CD8-positive, alpha-beta memory T cell (primary cell): ENCODE results near the gene SLC18B1. TPM values are rescaled to one million over a fixed set of nuclear protein-coding genes. Genes with fewer than 3 reads are reported as not detected.

ENCODE experiments used
- CTCF ChIA-PET: fragments of 350-600 bp; sonication (Branson Sonifier 250); formaldehyde crosslinking; loops from one replicate; lab custom pipeline; 2021; ENCODE audit warnings: antibody characterized with exemption; lab: Charles Lee
- POLR2A ChIA-PET: fragments of 350-600 bp; sonication (Branson Sonifier 250); formaldehyde crosslinking; loops from one replicate; lab custom pipeline; 2021; ENCODE audit warnings: antibody characterized with exemption; lab: Charles Lee
- DNase-seq, 5 donors: peaks; one replicate each; pipeline versions ENCODE4 v3.0.0 to v3.0.0-alpha.2; 2020 to 2022; ENCODE audit warnings: mixed read lengths in 1 of 5
- H3K27ac ChIP-seq: one replicate; pipeline ENCODE4 v1.7.0; 2013; ENCODE audit warnings: low read depth, mild to moderate bottlenecking, low read length, moderate library complexity
- H3K27me3 ChIP-seq: 2 replicates; pipeline ENCODE4 v1.7.0; 2013; ENCODE audit warnings: low read length, mild to moderate bottlenecking; ENCODE audit not compliant: insufficient read depth, poor library complexity, severe bottlenecking
- H3K36me3 ChIP-seq: 2 replicates; pipeline ENCODE4 v1.7.0; 2013; ENCODE audit warnings: mild to moderate bottlenecking, low read length, moderate library complexity; ENCODE audit not compliant: insufficient read depth
- H3K4me1 ChIP-seq: 2 replicates; pipeline ENCODE4 v1.7.0; 2013; ENCODE audit warnings: mild to moderate bottlenecking, low read length, moderate library complexity; ENCODE audit not compliant: insufficient read depth
- H3K4me3 ChIP-seq: 2 replicates; pipeline ENCODE4 v1.7.0; 2013; ENCODE audit warnings: mild to moderate bottlenecking, low read length
- H3K9me3 ChIP-seq: 2 replicates; pipeline ENCODE4 v1.7.0; 2013; ENCODE audit warnings: mild to moderate bottlenecking, low read length
- H3K27ac Mint-ChIP-seq, 8 donors: one replicate each; pipeline ENCODE4 v1.8.0; 2020 to 2021; ENCODE audit warnings: mixed read lengths in 8 of 8, mild to moderate bottlenecking in 6 of 8, inconsistent platforms in 3 of 8, moderate library complexity in 3 of 8
- H3K27me3 Mint-ChIP-seq, 2 donors: one replicate each; pipeline ENCODE4 v1.8.0; 2020 to 2021; ENCODE audit warnings: mixed read lengths in 2 of 2, mild to moderate bottlenecking in 1 of 2, moderate library complexity in 1 of 2
- H3K36me3 Mint-ChIP-seq, 3 donors: one replicate each; pipeline ENCODE4 v1.8.0; 2020 to 2021; ENCODE audit warnings: mixed read lengths in 3 of 3, inconsistent platforms in 1 of 3, mild to moderate bottlenecking in 1 of 3
- H3K4me1 Mint-ChIP-seq, 3 donors: one replicate each; pipeline ENCODE4 v1.8.0; 2020 to 2021; ENCODE audit warnings: mixed read lengths in 3 of 3, inconsistent platforms in 1 of 3, mild to moderate bottlenecking in 1 of 3
- H3K4me3 Mint-ChIP-seq, 7 donors: one replicate each; pipeline ENCODE4 v1.8.0; 2020 to 2021; ENCODE audit warnings: mixed read lengths in 7 of 7, mild to moderate bottlenecking in 6 of 7, moderate library complexity in 4 of 7, inconsistent platforms in 2 of 7
- H3K9me3 Mint-ChIP-seq, 5 donors: one replicate each; pipeline ENCODE4 v1.8.0; 2020 to 2022; ENCODE audit warnings: mixed read lengths in 5 of 5, mild to moderate bottlenecking in 3 of 5, moderate library complexity in 2 of 5, inconsistent platforms in 1 of 5
- polyA plus RNA-seq: library from polyadenylated mRNA; unstranded; fragments of 300-500 nt; fragmentation: Illumina TruSeq; gene quantifications from one replicate; pipeline ENCODE4 v1.2.3, GENCODE V29; 2021
- total RNA-seq, 2 experiments: library from RNA; stranded (reverse); gene quantifications; one replicate each; pipeline ENCODE4 v1.2.3, GENCODE V29; 2021

SLC18B1 gene
- total and polyA plus RNA-seq, 3 experiments from 2014 or later, result 7.1 to 14.7 (median 7.3) TPM

GRCh38 chr6:132812255-132812732 is 13.9 kb upstream of the SLC18B1 start:
- Histone ChIP-seq H3K27ac (peak overlapping the region; percentile 77), H3K36me3 (peaks cover 14% of the 10 kb centered on the region), H3K4me1 (peaks cover 27% of the 10 kb centered on the region), H3K9me3 (no peaks in the 10 kb centered on the region), H3K27me3 (no peaks in the 10 kb centered on the region), H3K4me3 (peak overlapping the region; percentile 61)
- DNase-seq, result peak in 2 of 5 donors; percentile 16 to 39
- Mint-ChIP-seq H3K9me3 (no peaks in the 10 kb centered on the region), H3K4me3 (peak overlapping the region; percentile 91 to 99 (median 98)), H3K36me3 (peaks cover 5 to 41% (median 15%) of the 10 kb centered on the region in 3 donors), H3K4me1 (peaks cover 34 to 48% (median 40%) of the 10 kb centered on the region in 3 donors), H3K27ac (peak overlapping the region; percentile 94 to 99 (median 98)), H3K27me3 (peaks cover 0 to 7% of the 10 kb centered on the region in 2 donors)
- ChIA-PET CTCF (interaction anchor here (1.0 to 9.4 kb wide), 4 partner anchors 11 to 48 kb away, joined by 3 to 67 read pairs (median 4); partner anchors contain the start of gene SLC18B1), POLR2A (interaction anchor here (0.6 to 4.2 kb wide), 5 partner anchors 11 to 1141 kb away, joined by 3 to 64 read pairs (median 8); partner anchors contain the start of genes SLC18B1 and TBPL1)

GRCh38 chr6:132811276-132811675 is 12.8 kb upstream of the SLC18B1 start:
- Histone ChIP-seq H3K9me3 (no peaks in the 10 kb centered on the region), H3K4me1 (peaks cover 17% of the 10 kb centered on the region), H3K36me3 (peaks cover 4% of the 10 kb centered on the region), H3K27ac (no peak overlapping the region), H3K27me3 (no peaks in the 10 kb centered on the region), H3K4me3 (no peak overlapping the region)
- peaks cover 24 to 37% (median 31%) of the 10 kb centered on the region in 3 donors for H3K4me1 Mint-ChIP-seq
- CTCF ChIA-PET, result interaction anchor here (9.4 kb wide), 1 partner anchor 12 kb away, joined by 67 read pairs; the partner anchor contains the start of gene SLC18B1
- no peak for DNase-seq
- POLR2A ChIA-PET, result no interaction called here
- H3K4me3 Mint-ChIP-seq, result peak overlapping the region in 1 of 7 donors; percentile 11
- peaks cover 0 to 9% of the 10 kb centered on the region in 2 donors for H3K27me3 Mint-ChIP-seq
- H3K9me3 Mint-ChIP-seq, result no peaks in the 10 kb centered on the region
- no peak overlapping the region for H3K27ac Mint-ChIP-seq
- peaks cover 5 to 32% (median 16%) of the 10 kb centered on the region in 3 donors for H3K36me3 Mint-ChIP-seq

- no peak overlapping the region for H3K27ac ChIP-seq
- Mint-ChIP-seq H3K36me3 (peaks cover 0 to 11% (median 2%) of the 10 kb centered on the region in 3 donors), H3K9me3 (no peaks in the 10 kb centered on the region), H3K27me3 (peaks cover 0 to 1% of the 10 kb centered on the region in 2 donors), H3K27ac (no peak overlapping the region), H3K4me3 (no peak overlapping the region), H3K4me1 (peaks cover 2 to 9% (median 7%) of the 10 kb centered on the region in 3 donors)
- no peak for DNase-seq
- H3K27me3 ChIP-seq, result no peaks in the 10 kb centered on the region
- ChIA-PET CTCF (no interaction called here), POLR2A (no interaction called here)
- no peaks in the 10 kb centered on the region for H3K9me3 ChIP-seq
- no peaks in the 10 kb centered on the region for H3K4me1 ChIP-seq
- no peaks in the 10 kb centered on the region for H3K36me3 ChIP-seq
- H3K4me3 ChIP-seq, result no peak overlapping the region
Measured at GRCh38 chr6:132805548-132805947, 7.1 kb upstream of the SLC18B1 start.

GRCh38 chr6:132804251-132804650 is 5.8 kb upstream of the SLC18B1 start:
- Histone ChIP-seq H3K27ac (no peak overlapping the region), H3K4me1 (no peaks in the 10 kb centered on the region), H3K4me3 (no peak overlapping the region), H3K9me3 (no peaks in the 10 kb centered on the region), H3K27me3 (no peaks in the 10 kb centered on the region), H3K36me3 (no peaks in the 10 kb centered on the region)
- H3K4me1 Mint-ChIP-seq, result peaks cover 2 to 10% (median 8%) of the 10 kb centered on the region in 3 donors
- CTCF ChIA-PET, result no interaction called here
- DNase-seq, result no peak
- no peak overlapping the region for H3K4me3 Mint-ChIP-seq
- no peak overlapping the region for H3K27ac Mint-ChIP-seq
- POLR2A ChIA-PET, result no interaction called here
- peaks cover 0 to 11% (median 2%) of the 10 kb centered on the region in 3 donors for H3K36me3 Mint-ChIP-seq
- no peaks in the 10 kb centered on the region for H3K9me3 Mint-ChIP-seq
- peaks cover 0 to 1% of the 10 kb centered on the region in 2 donors for H3K27me3 Mint-ChIP-seq

- ChIA-PET POLR2A (interaction anchor here (0.7 to 1.0 kb wide), 3 partner anchors 11 to 37 kb away, joined by 4 to 8 read pairs (median 7); no protein-coding TSS in a partner anchor), CTCF (interaction anchor here (0.6 to 5.9 kb wide), 2 partner anchors 11 to 131 kb away, joined by 4 to 67 read pairs; partner anchors contain the start of gene RPS12)
- no peaks in the 10 kb centered on the region for H3K9me3 Mint-ChIP-seq
- no peak overlapping the region for H3K4me3 ChIP-seq
- no peaks in the 10 kb centered on the region for H3K4me1 ChIP-seq
- H3K27ac ChIP-seq, result no peak overlapping the region
- H3K9me3 ChIP-seq, result no peaks in the 10 kb centered on the region
- peaks cover 16 to 30% (median 26%) of the 10 kb centered on the region in 3 donors for H3K4me1 Mint-ChIP-seq
- no peaks in the 10 kb centered on the region for H3K27me3 ChIP-seq
- H3K27me3 Mint-ChIP-seq, result no peaks in the 10 kb centered on the region
- H3K4me3 Mint-ChIP-seq, result peak overlapping the region in 4 of 7 donors; percentile 7 to 79 (median 14)
- peaks cover 2 to 12% (median 4%) of the 10 kb centered on the region in 3 donors for H3K36me3 Mint-ChIP-seq
- no peaks in the 10 kb centered on the region for H3K36me3 ChIP-seq
- no peak for DNase-seq
- H3K27ac Mint-ChIP-seq, result peak overlapping the region in 3 of 8 donors; percentile 22 to 60 (median 34)
Measured at GRCh38 chr6:132800656-132801055, 2.2 kb upstream of the SLC18B1 start.

- no peaks in the 10 kb centered on the region for H3K9me3 Mint-ChIP-seq
- peak; percentile 57 to 80 (median 63) for DNase-seq
Measured at GRCh38 chr6:132798869-132799538, 567 bp upstream of the SLC18B1 start.

GRCh38 chr6:132795461-132795860 is 3.0 kb downstream of the SLC18B1 start:
- no peaks in the 10 kb centered on the region for H3K36me3 ChIP-seq
- no peaks in the 10 kb centered on the region for H3K9me3 ChIP-seq
- ChIA-PET CTCF (interaction anchor here (1.2 kb wide), 1 partner anchor 299 kb away, joined by 3 read pairs; no protein-coding TSS in a partner anchor), POLR2A (interaction anchor here (1.0 kb wide), 1 partner anchor 18 kb away, joined by 4 read pairs; no protein-coding TSS in a partner anchor)
- no peaks in the 10 kb centered on the region for H3K27me3 ChIP-seq
- no peak overlapping the region for H3K4me3 ChIP-seq
- Mint-ChIP-seq H3K4me1 (peaks cover 33 to 55% (median 52%) of the 10 kb centered on the region in 3 donors), H3K36me3 (peaks cover 2 to 46% (median 6%) of the 10 kb centered on the region in 3 donors), H3K27me3 (no peaks in the 10 kb centered on the region), H3K27ac (peak overlapping the region in 6 of 8 donors; percentile 3 to 71 (median 37)), H3K4me3 (peak overlapping the region in 2 of 7 donors; percentile 23 to 77), H3K9me3 (no peaks in the 10 kb centered on the region)
- H3K4me1 ChIP-seq, result no peaks in the 10 kb centered on the region
- H3K27ac ChIP-seq, result no peak overlapping the region
- no peak for DNase-seq

More at GRCh38 chr6:132798869-132799538, 567 bp upstream of the SLC18B1 start:
- Mint-ChIP-seq H3K4me1 (peaks cover 23 to 42% (median 41%) of the 10 kb centered on the region in 3 donors), H3K27me3 (no peaks in the 10 kb centered on the region), H3K27ac (no peak overlapping the region), H3K36me3 (peaks cover 0 to 22% (median 0%) of the 10 kb centered on the region in 3 donors), H3K4me3 (no peak overlapping the region)
- POLR2A ChIA-PET, result interaction anchor here (0.7 to 2.9 kb wide), 5 partner anchors 10 to 48 kb away, joined by 3 to 64 read pairs (median 6); partner anchors contain the start of gene RPS12
- no peaks in the 10 kb centered on the region for H3K27me3 ChIP-seq
- H3K27ac ChIP-seq, result no peak overlapping the region
- H3K36me3 ChIP-seq, result no peaks in the 10 kb centered on the region
- CTCF ChIA-PET, result interaction anchor here (0.8 to 5.9 kb wide), 19 partner anchors 10 to 281 kb away, joined by 3 to 67 read pairs (median 4); partner anchors contain the start of gene RPS12
- no peaks in the 10 kb centered on the region for H3K9me3 ChIP-seq
- H3K4me1 ChIP-seq, result no peaks in the 10 kb centered on the region
- H3K4me3 ChIP-seq, result peak overlapping the region; percentile 73
